Measurements from ENCODE around the gene MACROD2.

DNA sequence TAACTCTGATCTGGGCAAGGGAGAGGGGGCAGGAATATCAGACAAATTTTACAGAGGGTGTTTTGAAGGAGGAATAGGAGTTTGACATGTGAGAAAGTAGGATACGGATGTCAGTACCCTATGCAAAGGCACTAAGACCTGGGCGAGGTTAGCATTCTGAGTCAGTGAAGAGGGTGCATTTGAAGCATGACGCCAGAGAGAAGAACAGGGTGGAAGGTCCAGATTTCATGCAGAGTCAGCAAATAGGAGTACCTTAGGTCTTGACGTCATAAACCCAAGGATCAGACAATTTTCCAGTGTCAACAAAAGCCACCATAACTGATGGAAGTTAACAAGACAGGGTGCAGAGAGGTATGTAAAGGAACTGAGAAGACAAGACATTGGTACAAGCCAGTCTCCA, 1738.7 kb downstream of the MACROD2 start:
- TF ChIP-seq CTCF (IDR thresholded peaks at IDR 0.05) = no peak
- no peak for TF ChIP-seq EZH2 (IDR thresholded peaks at IDR 0.05; ENCODE audit: borderline replicate concordance, insufficient read depth, low read depth, low read length, poor library complexity, severe bottlenecking)
